RWPE2 (cell line): ENCODE measurements around the gene RIMKLA.

Experiments used
- ATAC-seq: fragments of 200-7000 bp; cut with Tn5 transposase; 3 replicates; pipeline ENCODE4 v1.9.1; 2021; ENCODE audit warnings: low read depth
- DNase-seq: peaks from one replicate; pipeline ENCODE4 v3.0.0-alpha.2; 2020; ENCODE audit warnings: low spot score
- H3K27ac ChIP-seq: fragments of 450-650 bp; 2 replicates; pipeline ENCODE4 v1.5.1; 2017; ENCODE audit warnings: mild to moderate bottlenecking; ENCODE audit not compliant: poor library complexity, severe bottlenecking
- H3K27me3 ChIP-seq: fragments of 250-450 bp; sonication (Bioruptor Pico); 2 replicates; pipeline ENCODE4 v1.5.1; 2021; ENCODE audit warnings: mild to moderate bottlenecking, moderate library complexity; ENCODE audit not compliant: insufficient read depth, poor library complexity, severe bottlenecking
- H3K36me3 ChIP-seq: fragments of 250-450 bp; sonication (Bioruptor Pico); 2 replicates; pipeline ENCODE4 v1.5.1; 2020; ENCODE audit warnings: low read depth, mild to moderate bottlenecking, moderate library complexity
- H3K4me1 ChIP-seq: fragments of 250-450 bp; sonication (Bioruptor Pico); 2 replicates; pipeline ENCODE4 v1.5.1; 2021; ENCODE audit warnings: mild to moderate bottlenecking, moderate library complexity; ENCODE audit not compliant: insufficient read depth, poor library complexity, severe bottlenecking
- H3K4me3 ChIP-seq: fragments of 250-450 bp; sonication (Bioruptor Pico); 2 replicates; pipeline ENCODE4 v1.5.1; 2021; ENCODE audit warnings: mild to moderate bottlenecking, moderate library complexity; ENCODE audit not compliant: severe bottlenecking
- H3K9me3 ChIP-seq: fragments of 250-450 bp; sonication (Bioruptor Pico); 2 replicates; pipeline ENCODE4 v1.5.1; 2021; ENCODE audit warnings: mild to moderate bottlenecking, moderate library complexity; ENCODE audit not compliant: severe bottlenecking
- TF ChIP-seq, protein P1 (sequence below): fragments of 450-650 bp; IDR thresholded peaks from one replicate; pipeline ENCODE4 v1.5.1; 2017; ENCODE audit warnings: mild to moderate bottlenecking, moderate library complexity; ENCODE audit not compliant: poor library complexity, severe bottlenecking

RIMKLA gene

DNA sequence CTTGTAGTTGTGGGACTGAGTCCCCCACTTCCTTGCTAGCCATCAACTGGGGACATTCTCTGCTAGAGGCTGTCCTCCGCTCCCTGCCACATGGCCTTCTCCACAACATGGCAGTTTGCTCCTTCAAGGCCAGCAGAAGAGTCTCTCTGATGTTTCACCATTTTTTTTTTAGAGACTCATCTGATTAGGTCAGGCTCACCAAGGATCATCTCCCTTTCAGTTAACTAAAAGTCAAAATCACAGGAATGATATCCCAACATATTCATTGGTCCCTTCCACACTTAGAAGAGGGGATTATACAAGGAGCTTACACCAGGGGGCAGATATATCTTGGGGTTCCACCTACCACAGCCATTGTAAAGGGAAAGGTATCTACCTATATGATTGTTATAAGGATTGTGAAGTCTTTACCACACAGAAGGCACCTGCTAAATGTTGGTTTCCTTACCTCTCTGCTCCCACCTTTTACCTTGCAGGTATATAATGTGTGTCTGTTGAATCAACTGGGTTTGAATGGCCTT, 23.3 kb downstream of the RIMKLA start:
- Histone ChIP-seq H3K36me3 (no peaks in the 10 kb centered on the region), H3K27me3 (no peaks in the 10 kb centered on the region), H3K9me3 (no peaks in the 10 kb centered on the region), H3K4me3 (no peak overlapping the region), H3K4me1 (no peaks in the 10 kb centered on the region), H3K27ac (no peak overlapping the region)
- TF ChIP-seq, protein P1, sequence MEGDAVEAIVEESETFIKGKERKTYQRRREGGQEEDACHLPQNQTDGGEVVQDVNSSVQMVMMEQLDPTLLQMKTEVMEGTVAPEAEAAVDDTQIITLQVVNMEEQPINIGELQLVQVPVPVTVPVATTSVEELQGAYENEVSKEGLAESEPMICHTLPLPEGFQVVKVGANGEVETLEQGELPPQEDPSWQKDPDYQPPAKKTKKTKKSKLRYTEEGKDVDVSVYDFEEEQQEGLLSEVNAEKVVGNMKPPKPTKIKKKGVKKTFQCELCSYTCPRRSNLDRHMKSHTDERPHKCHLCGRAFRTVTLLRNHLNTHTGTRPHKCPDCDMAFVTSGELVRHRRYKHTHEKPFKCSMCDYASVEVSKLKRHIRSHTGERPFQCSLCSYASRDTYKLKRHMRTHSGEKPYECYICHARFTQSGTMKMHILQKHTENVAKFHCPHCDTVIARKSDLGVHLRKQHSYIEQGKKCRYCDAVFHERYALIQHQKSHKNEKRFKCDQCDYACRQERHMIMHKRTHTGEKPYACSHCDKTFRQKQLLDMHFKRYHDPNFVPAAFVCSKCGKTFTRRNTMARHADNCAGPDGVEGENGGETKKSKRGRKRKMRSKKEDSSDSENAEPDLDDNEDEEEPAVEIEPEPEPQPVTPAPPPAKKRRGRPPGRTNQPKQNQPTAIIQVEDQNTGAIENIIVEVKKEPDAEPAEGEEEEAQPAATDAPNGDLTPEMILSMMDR = peak; percentile 24
- ATAC-seq (0 out of 3 replicates have a peak, but pooled peaks have one; percentile 36), DNase-seq (no peak)

DNA sequence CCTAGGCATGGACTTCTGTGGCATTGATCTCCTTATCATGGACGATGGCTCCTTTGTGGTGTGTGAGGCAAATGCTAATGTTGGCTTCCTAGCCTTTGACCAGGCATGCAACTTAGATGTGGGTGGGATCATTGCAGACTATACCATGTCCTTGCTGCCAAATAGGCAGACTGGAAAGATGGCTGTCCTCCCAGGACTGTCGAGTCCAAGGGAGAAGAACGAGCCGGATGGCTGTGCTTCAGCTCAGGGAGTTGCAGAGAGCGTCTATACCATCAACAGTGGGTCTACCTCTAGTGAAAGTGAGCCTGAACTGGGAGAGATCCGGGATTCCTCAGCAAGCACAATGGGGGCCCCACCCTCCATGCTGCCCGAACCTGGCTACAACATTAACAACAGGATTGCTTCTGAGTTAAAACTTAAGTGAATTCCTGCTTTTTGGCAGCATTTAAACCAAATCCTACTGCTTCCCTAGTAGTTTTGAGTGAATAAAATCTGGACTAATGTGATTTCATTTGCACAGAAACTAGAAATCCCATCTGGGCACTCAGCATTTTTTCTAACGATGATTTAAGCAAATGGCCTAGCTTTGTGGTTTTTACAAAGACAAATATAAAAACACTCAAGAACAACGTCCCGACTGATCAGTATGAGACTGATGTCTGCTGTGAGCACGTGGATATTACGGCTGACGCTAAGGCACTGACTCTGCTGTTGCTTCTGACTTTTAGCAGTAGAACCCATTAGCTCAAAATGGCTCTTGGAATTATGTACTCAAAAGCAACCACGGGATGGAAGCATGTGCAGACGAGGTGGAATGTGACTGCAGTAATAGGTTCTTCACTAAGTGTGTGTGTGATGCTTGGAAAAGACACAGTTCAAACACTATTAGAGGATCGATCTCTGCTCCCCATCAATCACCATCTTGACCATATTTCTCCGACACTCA, 34.2 kb downstream of the RIMKLA start:
- Histone ChIP-seq H3K9me3 (no peaks in the 10 kb centered on the region), H3K4me1 (no peaks in the 10 kb centered on the region), H3K4me3 (no peak overlapping the region), H3K27ac (no peak overlapping the region), H3K27me3 (no peaks in the 10 kb centered on the region), H3K36me3 (no peaks in the 10 kb centered on the region)
- TF ChIP-seq, protein P1 = no peak
- no peak for ATAC-seq
- no peak for DNase-seq

DNA sequence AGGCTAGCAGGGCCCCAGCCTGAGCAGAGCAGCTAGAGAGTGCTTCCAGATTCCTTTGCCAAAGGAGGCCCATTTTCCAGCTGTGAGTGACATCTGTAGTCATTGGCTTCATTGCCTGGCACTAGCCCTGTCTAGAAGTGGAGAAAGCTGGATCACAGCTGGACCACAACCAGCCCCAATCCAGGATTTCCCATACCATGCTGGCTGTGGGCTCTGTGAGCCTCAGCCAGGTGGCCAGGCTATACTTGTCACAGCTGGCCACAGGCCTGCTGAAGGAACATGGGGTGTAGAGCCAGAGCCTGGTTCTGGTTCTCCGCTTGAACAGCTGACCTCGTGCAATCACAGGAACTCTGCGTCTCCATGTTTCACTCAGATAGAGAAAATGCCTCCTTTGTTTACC, 36.6 kb downstream of the RIMKLA start:
- ATAC-seq (no peak), DNase-seq (no peak)
- TF ChIP-seq, protein P1 = no peak
- Histone ChIP-seq H3K27me3 (no peaks in the 10 kb centered on the region), H3K36me3 (no peaks in the 10 kb centered on the region), H3K4me3 (no peak overlapping the region), H3K9me3 (no peaks in the 10 kb centered on the region), H3K27ac (no peak overlapping the region), H3K4me1 (peaks cover 4% of the 10 kb centered on the region)

DNA sequence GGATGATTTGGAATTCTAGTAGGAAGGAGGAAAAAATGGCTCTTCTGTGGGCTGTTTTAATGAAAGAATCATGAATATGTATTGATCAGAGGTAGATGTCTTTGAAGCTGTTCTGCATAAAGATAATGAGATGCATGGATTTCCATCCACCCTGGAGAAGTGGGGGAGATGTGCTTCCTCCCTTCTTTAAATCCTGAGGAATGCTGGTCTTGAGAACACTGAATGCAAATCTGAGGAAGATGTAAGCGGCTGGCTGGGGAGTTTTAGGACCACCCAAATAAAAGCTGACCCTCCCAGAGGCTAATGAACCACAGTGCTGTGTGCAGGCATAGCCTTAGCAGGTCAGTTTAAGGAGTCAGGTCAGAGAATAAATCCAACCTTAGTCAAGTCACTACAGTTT, 37.9 kb downstream of the RIMKLA start:
- DNase-seq = no peak
- H3K36me3 ChIP-seq = no peaks in the 10 kb centered on the region
- ATAC-seq = no peak
- H3K27ac ChIP-seq = no peak overlapping the region
- peaks cover 4% of the 10 kb centered on the region for H3K4me1 ChIP-seq
- no peaks in the 10 kb centered on the region for H3K27me3 ChIP-seq
- TF ChIP-seq, protein P1 = no peak
- H3K4me3 ChIP-seq = no peak overlapping the region
- no peaks in the 10 kb centered on the region for H3K9me3 ChIP-seq
